ENCODE data around the gene RIPK1.
"Not testable (repeated sequence)": the region's sequence is repeated elsewhere in the genome, so short reads cannot be mapped to it uniquely, and the experiment has no call there.

RIPK1 gene

GRCh38 chr6:3137057-3137777 lies 68.9 kb downstream of the RIPK1 start:
- DNase-seq = no peak

GRCh38 chr6:3137873-3138272 lies 69.6 kb downstream of the RIPK1 start:
- DNase-seq = not testable (repeated sequence)

- DNase-seq = no peak
Measured at GRCh38 chr6:3138341-3138740, 70.0 kb downstream of the RIPK1 start.

- DNase-seq = peak; percentile 53
Measured at GRCh38 chr6:3139090-3139903, 71.0 kb downstream of the RIPK1 start.

GRCh38 chr6:3140201-3140600 lies 71.9 kb downstream of the RIPK1 start:
- DNase-seq = no peak

- DNase-seq = no peak
Measured at GRCh38 chr6:3142536-3142935, 74.2 kb downstream of the RIPK1 start.

- DNase-seq = no peak
Measured at GRCh38 chr6:3143158-3143557, 74.9 kb downstream of the RIPK1 start.

GRCh38 chr6:3144571-3144970 lies 76.3 kb downstream of the RIPK1 start:
- DNase-seq = no peak

GRCh38 chr6:3147914-3148757 lies 79.8 kb downstream of the RIPK1 start:
- DNase-seq = no peak

GRCh38 chr6:3151691-3152090 lies 83.4 kb downstream of the RIPK1 start:
- DNase-seq = no peak

GRCh38 chr6:3152689-3153088 lies 84.4 kb downstream of the RIPK1 start:
- DNase-seq = no peak

- not testable (repeated sequence) for DNase-seq
Measured at GRCh38 chr6:3155416-3155815, 87.1 kb downstream of the RIPK1 start.

GRCh38 chr6:3156184-3157130 lies 88.2 kb downstream of the RIPK1 start:
- DNase-seq = peak; percentile 3

GRCh38 chr6:3157131-3157933 lies 89.0 kb downstream of the RIPK1 start, which contains the start of gene TUBB2A:
Gene TUBB2A (minus strand): TSS chr6:3157544. CDS start chr6:3157463, 81 bp downstream.
- peak; percentile 32 for DNase-seq

- DNase-seq = peak; percentile 37
Measured at GRCh38 chr6:3159805-3160781, 91.8 kb downstream of the RIPK1 start.

- no peak for DNase-seq
Measured at GRCh38 chr6:3162067-3162497, 93.8 kb downstream of the RIPK1 start.

GRCh38 chr6:3162565-3163247 lies 94.4 kb downstream of the RIPK1 start:
- peak; percentile 54 for DNase-seq

- DNase-seq = no peak
Measured at GRCh38 chr6:3163248-3163594, 94.9 kb downstream of the RIPK1 start.

- DNase-seq = no peak
Measured at GRCh38 chr6:3164388-3164787, 96.1 kb downstream of the RIPK1 start.

Data from NCI-H345 (cell line).